ENCODE data around the gene CPEB1.

Gene CPEB1

DNA sequence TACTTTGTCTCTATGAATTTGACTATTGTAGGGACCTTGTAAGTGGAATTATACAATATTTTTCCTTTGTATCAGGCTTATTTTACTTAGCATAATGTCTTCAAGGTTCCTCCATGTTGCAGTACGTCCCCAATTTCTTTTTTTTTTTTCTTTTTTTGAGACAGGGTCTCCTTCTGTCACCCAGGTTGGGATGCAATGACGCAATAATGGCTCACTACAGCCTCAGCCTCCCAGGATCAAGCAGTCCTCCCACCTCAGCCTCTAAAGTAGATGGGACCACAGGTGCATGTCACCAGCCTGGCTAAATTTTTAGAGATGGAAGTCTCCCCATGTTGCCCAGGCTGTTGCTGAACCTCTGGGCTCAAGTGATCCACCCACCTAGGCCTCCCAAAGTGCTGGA is 66.5 kb downstream of the CPEB1 start:
- no peak for DNase-seq

DNA sequence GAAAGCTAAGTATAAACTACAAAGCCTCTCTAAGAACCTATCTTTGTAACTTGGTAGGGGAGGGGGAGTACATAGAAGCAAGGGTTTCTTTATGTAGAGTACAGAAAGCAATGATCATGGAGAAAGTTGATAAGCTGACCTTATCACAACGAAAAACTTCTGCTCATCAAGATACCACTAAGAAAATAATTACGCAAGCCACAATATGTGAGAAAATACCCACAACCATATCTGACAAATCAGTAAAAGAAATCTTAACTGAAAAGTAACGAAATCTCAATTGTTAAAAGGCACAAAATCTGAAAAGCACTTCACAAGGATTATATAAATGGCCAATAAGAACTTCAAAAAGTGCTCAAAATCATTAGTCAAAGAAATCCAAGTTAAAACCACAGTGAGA is 71.8 kb downstream of the CPEB1 start:
- DNase-seq = no peak

DNA sequence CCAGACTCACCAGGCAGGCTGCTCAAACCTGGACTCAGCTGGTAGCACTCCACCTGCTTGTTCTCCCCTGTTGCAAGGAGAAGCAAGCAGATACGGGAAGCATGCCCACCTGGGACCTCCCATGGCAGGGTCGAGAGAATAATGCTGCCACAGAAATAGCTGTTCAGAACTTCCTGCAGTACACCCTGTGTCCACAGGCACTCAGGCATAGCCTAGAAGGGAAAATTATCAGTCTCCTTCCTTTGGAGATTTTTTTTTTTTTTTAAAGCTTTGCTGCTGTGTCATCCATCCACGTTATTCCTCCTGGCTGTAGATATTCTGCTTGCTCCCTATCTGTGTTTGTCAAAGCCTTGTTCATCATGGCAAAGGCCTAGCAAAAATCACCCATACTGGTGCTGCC is 74.2 kb downstream of the CPEB1 start:
- no peak for DNase-seq

DNA sequence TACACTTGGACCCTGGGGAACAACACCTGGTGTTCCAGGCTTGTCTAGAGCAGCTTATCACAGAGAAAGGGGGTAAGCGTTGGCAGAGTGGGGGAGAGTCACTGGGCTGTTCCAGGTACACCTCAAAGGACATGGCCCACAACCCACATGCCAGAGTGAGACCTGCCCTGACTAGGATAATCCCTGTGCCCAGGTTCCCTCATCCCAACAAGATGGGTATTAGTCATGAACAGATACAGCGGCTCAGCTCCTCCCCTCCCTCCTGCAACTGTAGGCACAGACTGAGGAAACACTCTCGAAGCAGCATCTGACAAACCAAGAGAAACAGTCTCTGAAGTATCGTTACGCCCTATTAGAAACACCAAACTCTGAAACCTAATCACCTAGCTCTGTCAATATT is 74.9 kb downstream of the CPEB1 start:
- DNase-seq = no peak

DNA sequence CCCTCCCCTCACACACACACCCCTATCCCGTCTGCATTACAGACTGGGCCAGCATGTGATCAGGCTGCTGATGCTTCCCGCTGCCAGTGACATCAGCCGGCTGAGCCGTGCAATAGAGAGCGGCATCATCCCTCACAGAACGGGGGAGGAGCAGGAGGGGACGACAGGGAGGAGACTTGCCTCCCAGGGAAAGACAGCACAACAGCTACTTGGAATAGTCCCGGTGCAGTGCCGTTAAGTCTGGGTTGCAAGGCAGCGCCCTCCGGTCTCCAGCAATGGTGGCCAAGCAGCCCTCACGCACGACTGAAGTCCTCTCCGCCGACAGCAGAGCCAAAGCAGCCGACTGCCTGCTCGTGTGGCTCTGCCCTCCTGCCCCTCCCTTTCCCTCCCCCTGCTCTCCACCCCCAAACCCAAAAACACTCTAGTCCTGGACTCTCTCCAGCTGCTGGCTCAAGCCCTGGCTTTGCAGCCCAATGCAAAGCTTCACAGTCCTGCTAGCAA is 75.4 kb downstream of the CPEB1 start:
- no peak for DNase-seq

DNA sequence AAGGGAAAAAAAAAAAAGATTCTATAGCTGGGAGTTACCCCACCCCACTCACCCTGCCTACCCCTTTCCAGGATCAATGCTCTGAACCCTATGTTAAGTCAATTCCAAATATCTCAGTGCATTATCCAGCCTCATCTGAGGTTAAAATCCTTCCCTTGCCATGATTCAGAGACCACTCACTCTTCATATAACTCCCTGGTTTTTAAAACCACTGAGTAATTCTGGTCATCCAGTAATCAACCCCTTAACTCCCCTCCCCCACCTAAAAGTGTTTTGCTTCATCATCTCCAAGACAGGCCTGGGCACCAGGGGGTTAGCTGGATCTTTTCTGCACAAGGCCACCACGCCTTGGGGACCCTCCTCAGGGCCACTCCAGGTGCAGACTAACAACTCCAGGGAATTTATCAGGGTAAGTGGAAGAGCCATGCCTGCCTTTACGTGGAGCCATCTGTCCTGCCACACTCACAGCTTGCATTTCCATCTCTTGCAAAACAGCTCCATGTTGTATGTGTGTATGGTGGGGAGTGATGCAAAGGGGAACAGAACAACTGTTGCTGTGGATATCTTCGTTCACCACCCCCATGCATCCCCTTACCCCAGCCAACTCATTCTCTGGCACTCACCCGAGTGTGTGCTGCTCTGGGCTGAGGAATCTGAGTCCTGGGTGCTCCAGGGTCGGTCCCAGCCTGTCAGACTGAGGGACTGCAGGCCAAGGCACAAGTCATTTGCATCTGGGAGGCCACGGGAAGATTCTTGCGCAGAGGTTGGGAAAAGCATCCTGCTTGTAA is 76.2 kb downstream of the CPEB1 start:
- DNase-seq = no peak

DNA sequence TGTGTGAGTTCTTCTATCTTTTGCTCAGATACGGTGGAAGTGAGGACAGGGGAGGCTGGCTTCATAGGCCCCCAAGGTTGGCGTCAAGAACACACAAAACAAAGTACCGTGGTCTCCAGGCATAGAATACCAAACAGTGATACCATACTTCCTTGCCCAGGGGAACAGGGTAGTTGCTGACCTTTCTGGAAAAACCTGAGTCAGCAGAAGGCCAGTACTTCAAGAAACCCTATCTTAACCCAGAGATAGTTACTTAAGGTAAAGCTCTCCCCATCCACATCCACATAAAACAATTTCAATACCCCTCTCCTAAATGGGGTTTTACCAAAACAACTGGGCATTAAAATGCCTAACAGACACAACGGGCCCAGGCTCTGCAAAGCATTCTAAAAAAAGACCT is 77.3 kb downstream of the CPEB1 start:
- DNase-seq = no peak

DNA sequence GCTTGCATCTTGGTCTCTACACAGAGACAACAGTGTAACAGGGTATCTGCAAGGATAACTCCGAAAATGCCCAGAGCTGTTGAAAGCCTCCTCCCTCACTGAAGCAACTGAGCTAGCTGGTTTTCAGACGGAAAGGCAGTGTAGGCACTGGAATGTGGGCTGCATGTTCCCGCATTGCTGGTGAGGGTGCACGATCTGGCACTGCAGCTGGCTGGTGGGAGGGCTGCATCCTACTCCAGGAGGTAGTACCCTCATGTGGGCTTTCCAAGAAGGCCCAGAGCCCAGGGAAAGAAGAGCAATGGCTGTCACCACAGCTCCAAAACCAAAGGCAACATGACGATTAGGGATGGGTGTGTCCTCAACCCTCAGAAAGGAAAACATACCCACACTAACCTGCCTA is 78.2 kb downstream of the CPEB1 start:
- no peak for DNase-seq

DNA sequence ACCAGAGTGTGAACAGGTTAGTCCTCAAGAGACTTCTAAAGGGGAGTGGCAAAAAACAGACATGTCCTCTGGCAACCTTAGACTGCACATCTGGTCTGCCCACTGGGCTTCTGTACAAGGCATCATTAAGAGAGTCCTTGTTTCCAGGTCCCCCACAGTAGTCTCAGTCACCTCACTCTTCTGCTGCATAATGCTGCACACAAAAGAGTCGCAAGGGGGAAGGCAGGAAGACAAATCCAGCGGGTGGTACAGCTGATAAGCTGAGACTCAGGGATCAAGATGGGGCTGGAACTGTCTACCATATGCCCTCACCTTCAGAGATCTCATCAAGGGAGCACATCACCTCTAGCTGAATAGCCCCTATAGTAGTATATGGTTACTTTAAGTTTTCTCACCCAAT is 79.5 kb downstream of the CPEB1 start:
- no peak for DNase-seq

DNA sequence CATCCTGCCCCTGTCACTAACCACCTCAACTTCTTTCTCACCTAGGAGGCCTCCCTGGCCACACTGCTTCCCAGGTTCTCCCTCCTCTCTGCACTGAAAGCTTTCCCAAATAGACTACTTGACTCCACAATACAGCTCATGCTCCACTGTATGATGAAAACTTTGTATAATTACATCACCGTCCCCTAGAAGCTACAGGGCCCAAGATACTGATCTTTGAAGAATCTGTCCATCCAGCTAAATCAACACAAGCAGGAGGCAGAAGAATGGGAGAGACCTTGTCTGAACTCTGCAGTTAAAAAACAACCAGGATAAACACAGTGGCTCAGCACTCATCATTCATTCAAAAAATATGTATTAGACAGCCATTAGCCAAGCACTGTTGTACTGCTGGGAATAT is 80.5 kb downstream of the CPEB1 start:
- DNase-seq = no peak

DNA sequence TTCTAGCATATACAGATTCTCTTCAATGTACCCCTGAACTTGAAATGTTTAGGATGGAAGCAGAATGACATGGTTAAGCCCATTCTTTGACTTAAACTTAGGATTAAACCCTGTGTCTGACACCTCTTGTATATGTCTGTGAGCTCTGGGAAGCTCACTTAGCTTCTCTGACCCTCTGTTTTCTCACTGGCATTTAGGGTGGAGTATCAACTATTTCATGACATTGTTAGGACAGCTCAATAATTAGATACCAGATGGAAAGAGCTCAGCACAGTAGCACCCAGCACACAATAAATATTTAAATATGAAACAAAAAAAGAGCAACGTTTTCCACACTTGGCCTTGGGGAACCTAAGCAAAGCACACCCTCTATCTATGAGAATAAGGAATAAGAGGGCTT is 88.7 kb downstream of the CPEB1 start:
- DNase-seq = no peak

DNA sequence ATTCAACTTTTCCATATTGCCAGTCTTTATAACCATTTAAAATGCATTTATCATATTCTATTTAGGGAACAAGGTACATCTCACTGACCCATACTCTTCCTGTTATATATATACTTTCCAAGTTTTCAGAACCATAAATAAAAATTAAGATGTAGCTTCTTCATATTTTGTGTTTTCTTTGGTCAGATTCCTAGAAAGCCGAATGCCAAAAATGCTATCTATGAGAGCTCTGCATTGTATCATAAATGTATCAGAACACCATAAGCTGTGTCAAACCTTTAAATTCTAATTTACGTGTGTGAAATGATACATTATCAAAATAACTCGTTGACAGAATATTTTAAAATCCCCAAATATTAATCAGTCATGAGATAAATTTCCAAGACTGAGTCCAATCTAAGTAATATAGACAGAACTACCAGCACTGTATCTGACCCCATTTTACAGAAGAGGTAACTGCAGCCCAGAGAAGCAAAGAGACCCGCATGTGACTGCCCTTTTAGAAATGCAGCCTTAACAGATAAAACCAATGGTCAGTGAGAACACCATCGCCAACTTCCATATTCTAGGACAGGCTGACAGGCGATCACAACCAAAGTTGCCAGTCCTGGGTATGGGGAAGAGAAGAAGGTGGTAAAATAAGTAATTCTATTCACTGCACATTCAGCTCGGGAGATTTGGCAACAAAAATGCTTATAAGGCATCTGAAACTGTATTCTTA is 90.7 kb downstream of the CPEB1 start:
- DNase-seq = no peak

DNA sequence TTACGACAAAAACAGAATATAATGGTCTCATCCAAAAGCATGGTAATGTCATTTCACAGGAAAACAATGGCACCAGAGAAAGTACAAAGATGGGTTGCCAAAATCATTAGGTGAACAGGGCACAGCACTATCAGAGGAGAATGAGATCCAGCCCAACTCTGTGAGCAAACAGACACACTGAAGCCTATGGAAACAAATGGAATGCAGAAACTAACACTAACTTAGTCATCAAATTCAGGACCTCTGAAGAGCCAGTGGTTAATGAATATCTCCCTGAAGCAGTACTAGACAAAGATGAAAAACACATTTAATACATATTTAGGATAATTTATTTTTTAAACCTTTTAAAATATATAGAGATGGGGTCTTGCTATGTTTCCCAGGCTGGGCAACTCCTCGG is 92.3 kb downstream of the CPEB1 start:
- no peak for DNase-seq

DNA sequence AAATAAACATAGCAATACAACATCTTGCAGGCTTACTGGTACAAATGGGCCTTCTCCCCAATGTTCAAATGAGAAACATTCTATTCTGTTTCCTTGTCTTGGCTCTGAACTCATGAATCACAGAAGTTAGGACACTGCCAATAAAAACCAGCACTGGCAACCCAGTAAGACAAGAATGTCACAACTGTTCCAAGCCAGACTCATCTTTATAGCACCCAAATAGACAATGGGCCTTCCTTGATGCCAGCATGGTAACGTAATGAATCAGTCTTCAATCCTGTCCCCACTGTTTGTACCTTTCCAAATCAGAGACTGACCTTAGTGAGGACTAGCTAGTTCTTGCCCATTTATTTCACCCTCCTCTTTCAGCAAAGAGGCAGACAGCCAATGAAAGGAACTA is 92.8 kb downstream of the CPEB1 start:
- DNase-seq = no peak

DNA sequence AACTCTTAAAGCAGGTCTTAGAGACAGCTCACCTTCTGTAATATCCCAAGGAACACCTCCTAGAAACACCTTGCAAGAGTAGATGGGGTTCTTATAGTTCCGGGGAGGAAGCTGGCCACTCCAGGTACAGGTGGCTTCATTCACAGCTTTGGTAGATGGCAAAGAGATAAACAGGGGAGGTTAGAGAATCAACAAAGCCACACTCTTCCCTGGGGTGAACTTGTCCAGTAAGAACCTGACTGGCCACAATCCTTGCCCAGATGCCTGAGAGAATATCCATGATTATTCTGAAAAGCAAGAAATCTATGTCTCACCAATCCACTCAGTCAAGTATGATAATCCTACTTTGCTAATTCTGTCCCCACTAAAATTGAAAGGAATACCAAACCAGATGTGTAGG is 93.3 kb downstream of the CPEB1 start:
- DNase-seq = no peak

DNA sequence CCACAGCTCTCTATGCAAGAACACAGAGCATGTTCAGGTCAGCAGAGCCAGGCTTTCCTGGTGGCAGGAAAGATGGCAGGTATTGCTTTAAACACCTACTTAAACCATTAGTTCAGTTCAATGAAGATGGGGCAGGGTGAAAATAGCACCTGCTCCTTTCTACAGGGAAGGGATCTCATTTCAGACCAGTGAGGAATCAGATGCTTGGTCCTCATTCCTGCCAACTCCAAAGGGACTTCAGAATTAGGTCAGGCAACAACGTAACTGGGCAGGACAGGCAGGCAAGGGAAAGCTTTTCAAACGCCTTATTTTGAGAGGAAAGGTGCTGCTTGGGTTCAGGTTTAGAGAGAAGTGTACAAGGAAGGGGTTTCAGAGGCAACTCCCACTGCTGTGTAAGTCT is 94.3 kb downstream of the CPEB1 start:
- DNase-seq = no peak

DNA sequence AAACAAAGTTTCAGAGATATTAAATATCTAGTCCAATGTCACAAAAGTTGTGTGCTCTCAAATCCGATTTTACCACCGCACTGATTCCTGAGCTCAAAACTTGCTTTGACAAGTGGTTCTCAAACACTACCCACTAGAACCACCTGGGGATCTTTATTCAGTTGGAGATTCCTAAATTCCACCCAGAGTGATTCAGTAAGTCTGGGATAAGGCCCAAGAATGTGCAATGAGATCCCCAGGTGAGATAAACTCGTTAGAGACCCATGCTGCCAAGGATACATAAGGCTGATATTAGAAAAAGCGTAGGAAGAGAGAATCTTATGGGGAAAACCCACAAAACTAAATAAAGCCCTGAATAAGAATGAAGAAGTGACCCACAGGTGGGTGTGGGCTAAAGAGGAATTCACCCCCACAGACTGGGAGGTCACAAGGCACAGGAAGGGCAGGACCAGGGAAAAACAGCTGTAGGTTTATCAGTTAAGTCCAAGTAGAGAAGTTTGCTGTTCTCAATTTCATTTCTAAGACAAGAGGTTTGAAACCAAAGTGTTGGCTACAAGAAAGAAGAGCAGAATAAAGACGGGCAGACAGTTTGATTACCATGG is 95.4 kb downstream of the CPEB1 start:
- no peak for DNase-seq

DNA sequence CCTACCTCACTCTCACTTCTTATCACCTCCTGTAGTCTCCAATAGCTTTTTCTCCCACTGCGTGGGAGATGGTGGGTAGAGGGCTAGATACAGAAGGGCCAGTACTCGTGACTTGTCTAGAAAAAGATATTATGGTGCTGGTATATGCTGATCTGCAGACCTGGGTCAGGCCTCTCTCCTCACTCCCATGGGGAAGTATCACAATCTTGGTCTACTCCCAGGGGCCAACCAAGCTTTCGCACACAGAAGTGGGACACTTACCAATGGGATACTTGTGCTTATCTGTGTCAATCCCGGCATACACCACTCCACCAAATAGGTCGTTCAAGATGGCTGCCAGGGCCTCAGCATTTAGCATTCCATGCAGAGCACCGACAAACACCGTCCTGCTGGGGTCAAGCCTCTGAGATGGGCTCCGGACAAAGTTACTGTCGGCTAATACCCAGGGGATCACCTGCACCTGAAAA is 97.9 kb downstream of the CPEB1 start:
- DNase-seq = no peak

DNA sequence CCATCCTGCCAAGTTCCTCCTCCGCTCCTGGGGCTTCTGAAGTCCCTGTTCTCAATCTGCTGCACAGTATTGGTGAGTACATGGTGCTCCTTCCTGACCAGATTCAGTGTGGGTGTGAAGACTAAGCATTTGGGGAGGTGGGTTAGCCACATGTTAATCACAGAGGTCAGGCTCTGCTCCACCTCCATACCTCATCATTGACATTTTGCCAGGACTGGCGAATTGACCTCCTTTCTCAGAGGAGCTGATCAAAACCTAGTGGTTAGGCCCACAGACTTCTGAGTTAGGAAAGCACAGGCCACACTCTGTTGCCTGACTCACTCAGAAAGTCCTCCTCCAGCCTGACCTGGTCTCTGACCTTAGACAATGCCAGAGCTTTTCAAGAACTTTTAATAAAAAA is 98.5 kb downstream of the CPEB1 start:
- DNase-seq = no peak

DNA sequence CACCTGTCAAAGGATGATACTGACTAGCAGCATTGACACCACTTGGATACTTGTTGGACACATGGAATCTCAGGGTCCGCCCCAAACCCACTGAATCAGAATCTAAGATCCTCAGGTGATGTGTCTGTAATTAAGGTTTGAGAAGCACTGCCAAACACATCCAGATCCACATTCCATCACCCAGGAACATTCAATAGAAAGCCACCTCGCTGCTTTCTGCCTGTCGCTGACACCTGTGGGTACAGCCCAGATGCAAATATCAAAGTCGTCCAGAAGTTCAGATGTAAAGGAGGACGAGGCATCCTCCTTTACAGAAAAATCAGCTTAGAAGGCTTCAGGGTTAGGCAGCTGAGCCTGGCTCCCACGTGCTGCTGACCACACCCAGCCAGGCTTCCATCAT is 101.7 kb downstream of the CPEB1 start:
- DNase-seq = no peak

DNA sequence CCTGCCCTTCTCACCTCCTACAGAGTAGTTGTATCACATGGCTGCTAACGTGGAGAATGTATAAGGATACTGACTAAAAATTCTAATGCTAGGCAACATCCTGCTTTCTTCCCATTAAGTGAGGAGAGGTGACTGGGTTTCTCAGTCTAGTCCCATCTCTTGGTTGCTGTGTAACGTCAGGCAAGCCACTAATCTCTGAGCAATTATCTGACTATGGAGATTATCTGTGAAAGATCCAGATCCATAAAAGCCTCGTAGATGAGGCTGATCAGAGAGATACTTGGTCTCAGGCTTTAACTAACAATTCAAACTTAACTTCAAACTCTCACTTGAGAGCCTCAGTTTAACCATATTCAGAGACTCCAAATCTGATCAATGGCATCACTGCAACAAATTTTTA is 102.2 kb downstream of the CPEB1 start:
- no peak for DNase-seq

DNA sequence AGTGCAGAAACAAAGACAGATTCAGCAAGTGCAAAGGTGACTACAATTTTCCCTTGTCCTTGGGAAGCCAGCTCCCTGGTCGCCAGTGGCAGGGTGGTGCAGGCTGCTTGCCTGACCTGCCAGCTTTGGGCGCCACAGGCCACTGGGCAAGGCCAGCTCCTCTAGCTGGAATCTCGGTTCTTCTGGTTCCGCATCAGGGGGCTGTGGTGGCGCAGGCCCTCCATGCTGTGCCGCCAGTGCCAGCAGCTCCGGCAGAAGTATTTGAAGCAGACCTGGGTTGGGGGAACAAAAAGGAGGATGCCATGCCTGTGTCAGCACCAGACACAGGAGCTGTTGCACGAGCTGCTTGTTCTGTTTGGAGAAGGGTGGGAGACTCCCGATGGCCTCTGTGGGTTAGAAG is 102.7 kb downstream of the CPEB1 start:
- DNase-seq = no peak

DNA sequence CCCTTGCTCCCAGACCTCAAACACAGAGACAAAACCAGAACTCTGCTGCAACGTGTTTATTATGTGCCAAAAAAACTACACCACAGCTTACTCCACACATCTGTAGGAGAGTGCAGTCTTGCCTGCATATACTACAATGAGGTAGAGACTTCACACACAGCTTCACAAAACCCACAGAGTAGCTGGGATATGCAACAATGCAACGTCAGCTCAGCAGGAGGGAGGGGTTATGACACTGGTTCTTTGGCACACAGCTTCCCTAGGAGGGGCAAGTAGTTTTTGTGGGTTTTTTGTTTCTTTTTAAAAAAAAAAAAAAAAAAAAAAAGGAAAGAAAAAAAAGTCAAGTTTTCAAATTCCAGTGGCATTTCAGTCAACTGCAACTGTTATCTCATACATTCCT is 104.0 kb downstream of the CPEB1 start:
- DNase-seq = no peak

DNA sequence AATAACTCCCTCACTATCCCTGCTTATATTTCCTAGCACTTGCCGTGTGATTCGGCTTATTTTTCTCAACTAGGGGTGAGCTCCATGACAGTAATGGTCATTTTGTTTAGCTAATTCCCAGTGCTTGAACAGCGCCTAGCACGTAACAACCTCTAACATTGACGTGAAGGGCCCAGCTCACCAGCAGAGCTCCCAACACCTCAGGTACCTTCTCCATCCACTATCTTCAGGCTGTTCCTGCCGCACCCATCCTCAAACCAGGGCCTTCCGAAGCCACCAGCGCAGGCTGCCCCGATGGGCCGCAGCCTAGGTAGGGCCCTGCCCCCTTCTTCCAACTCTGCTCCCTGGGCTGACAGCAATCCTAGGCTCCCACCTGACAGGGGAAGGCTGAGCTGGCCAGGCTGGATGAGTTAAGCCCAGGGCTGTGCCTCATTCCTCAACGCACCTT is 106.2 kb downstream of the CPEB1 start:
- DNase-seq = no peak

Measured in CD4-positive, alpha-beta T cell treated with Interleukin-21 for 1 hour (primary cell).